Measurements from ENCODE around the gene RANBP3L. TPM values are rescaled to one million over a fixed set of nuclear protein-coding genes. Genes with fewer than 3 reads are reported as not detected.

RANBP3L gene
- total RNA-seq, 1 donor from 2014 or later = not detected

- no peaks in the 10 kb centered on the region for H3K9me3 ChIP-seq (ENCODE audit: low read depth)
- no peaks in the 10 kb centered on the region for H3K4me1 ChIP-seq
- H4K20me1 ChIP-seq (ENCODE audit: low read depth) = no peaks in the 10 kb centered on the region
- Mint-ChIP-seq H3K27me3 (ENCODE audit: insufficient read depth, low read depth) (peaks cover 10% of the 10 kb centered on the region), H3K4me1 (peaks cover 10% of the 10 kb centered on the region), H3K9me3 (peaks cover 2% of the 10 kb centered on the region), H3K4me3 (no peak overlapping the region), H3K36me3 (no peaks in the 10 kb centered on the region), H3K27ac (no peak overlapping the region)
- no peak for DNase-seq (ENCODE audit: low spot score)
- no peaks in the 10 kb centered on the region for H3K79me2 ChIP-seq (ENCODE audit: low read depth)
- no peak overlapping the region for H3K4me3 ChIP-seq
- no peaks in the 10 kb centered on the region for H3K27me3 ChIP-seq
- H2AFZ ChIP-seq (replicated peaks) = no peak overlapping the region
- H3F3A ChIP-seq (ENCODE audit: low read depth) = no peaks in the 10 kb centered on the region
- H3K9ac ChIP-seq = no peak overlapping the region
- TF ChIP-seq EZH2phosphoT487 (IDR thresholded peaks at IDR 0.05) (no peak), CTCF (IDR thresholded peaks at IDR 0.05) (no peak), EZH2 (IDR thresholded peaks at IDR 0.05) (no peak)
- H3K27ac ChIP-seq = no peak overlapping the region
- no peak overlapping the region for H3K4me2 ChIP-seq
- H3K36me3 ChIP-seq = no peaks in the 10 kb centered on the region
These were observed 8.4 kb upstream of the RANBP3L start for GRCh38 chr5:36310138-36310537.

GRCh38 chr5:36305571-36306326, 4.0 kb upstream of the RANBP3L start:
- TF ChIP-seq EZH2 (IDR thresholded peaks at IDR 0.05) = no peak
- TF ChIP-seq CTCF (IDR thresholded peaks at IDR 0.05) = peak; percentile 7
- no peak for DNase-seq (ENCODE audit: low spot score)
- Histone ChIP-seq H3K27ac (no peak overlapping the region), H4K20me1 (ENCODE audit: low read depth) (no peaks in the 10 kb centered on the region), H3K9me3 (ENCODE audit: low read depth) (no peaks in the 10 kb centered on the region), H3F3A (ENCODE audit: low read depth) (no peaks in the 10 kb centered on the region), H3K9ac (no peak overlapping the region), H3K4me2 (no peak overlapping the region), H3K4me1 (peaks cover 8% of the 10 kb centered on the region), H3K36me3 (no peaks in the 10 kb centered on the region), H2AFZ (replicated peaks) (no peak overlapping the region), H3K4me3 (no peak overlapping the region), H3K79me2 (ENCODE audit: low read depth) (no peaks in the 10 kb centered on the region), H3K27me3 (no peaks in the 10 kb centered on the region)
- peaks cover 6% of the 10 kb centered on the region for H3K27me3 Mint-ChIP-seq (ENCODE audit: insufficient read depth, low read depth)
- H3K4me1 Mint-ChIP-seq = peaks cover 18% of the 10 kb centered on the region
- no peaks in the 10 kb centered on the region for H3K36me3 Mint-ChIP-seq
- no peak overlapping the region for H3K4me3 Mint-ChIP-seq
- peaks cover under 1% of the 10 kb centered on the region for H3K9me3 Mint-ChIP-seq
- H3K27ac Mint-ChIP-seq = no peak overlapping the region

- peaks cover 2% of the 10 kb centered on the region for H3K27me3 Mint-ChIP-seq (ENCODE audit: insufficient read depth, low read depth)
- Histone ChIP-seq H3K36me3 (no peaks in the 10 kb centered on the region), H3K27ac (no peak overlapping the region), H3K79me2 (ENCODE audit: low read depth) (no peaks in the 10 kb centered on the region), H3K4me3 (no peak overlapping the region), H2AFZ (replicated peaks) (no peak overlapping the region), H3K9ac (no peak overlapping the region), H3K27me3 (no peaks in the 10 kb centered on the region), H3K9me3 (ENCODE audit: low read depth) (no peaks in the 10 kb centered on the region), H3K4me2 (no peak overlapping the region), H3K4me1 (peaks cover 8% of the 10 kb centered on the region), H3F3A (ENCODE audit: low read depth) (no peaks in the 10 kb centered on the region), H4K20me1 (ENCODE audit: low read depth) (no peaks in the 10 kb centered on the region)
- peaks cover 24% of the 10 kb centered on the region for H3K4me1 Mint-ChIP-seq
- DNase-seq (ENCODE audit: low spot score) = peak; percentile 30
- no peaks in the 10 kb centered on the region for H3K36me3 Mint-ChIP-seq
- H3K9me3 Mint-ChIP-seq = no peaks in the 10 kb centered on the region
- no peak overlapping the region for H3K4me3 Mint-ChIP-seq
- H3K27ac Mint-ChIP-seq = no peak overlapping the region
- TF ChIP-seq CTCF (IDR thresholded peaks at IDR 0.05) (no peak), EZH2 (IDR thresholded peaks at IDR 0.05) (no peak), EZH2phosphoT487 (IDR thresholded peaks at IDR 0.05) (no peak)
These were observed 2.5 kb upstream of the RANBP3L start for GRCh38 chr5:36304095-36304805.
